ENCODE data around the gene GABRB1.
A peak's percentile ranks its signal among the peaks of the same experiment; 100 is the strongest.
"Not testable (repeated sequence)": the region's sequence is repeated elsewhere in the genome, so short reads cannot be mapped to it uniquely, and the experiment has no call there.

The GABRB1 gene

DNA sequence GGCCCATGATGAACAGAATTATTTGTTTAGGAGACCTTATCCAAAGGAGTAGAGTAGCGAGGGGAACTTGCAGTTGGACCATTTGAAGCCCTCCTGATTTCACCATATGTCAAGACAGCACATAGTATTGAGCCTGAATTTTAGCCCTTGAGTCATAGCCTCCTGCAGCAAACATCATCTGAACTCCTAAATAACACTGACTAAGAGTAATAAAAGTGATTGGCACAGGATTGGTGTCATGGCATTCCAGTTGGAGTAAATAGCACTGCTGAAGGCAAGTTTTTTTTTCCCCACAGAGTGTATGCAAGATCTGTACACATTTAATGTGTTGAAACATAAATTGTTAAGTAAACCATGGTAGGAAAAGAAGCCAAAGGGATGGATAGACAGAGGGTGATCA, 343.1 kb downstream of the GABRB1 start:
- TF ChIP-seq, protein P1, sequence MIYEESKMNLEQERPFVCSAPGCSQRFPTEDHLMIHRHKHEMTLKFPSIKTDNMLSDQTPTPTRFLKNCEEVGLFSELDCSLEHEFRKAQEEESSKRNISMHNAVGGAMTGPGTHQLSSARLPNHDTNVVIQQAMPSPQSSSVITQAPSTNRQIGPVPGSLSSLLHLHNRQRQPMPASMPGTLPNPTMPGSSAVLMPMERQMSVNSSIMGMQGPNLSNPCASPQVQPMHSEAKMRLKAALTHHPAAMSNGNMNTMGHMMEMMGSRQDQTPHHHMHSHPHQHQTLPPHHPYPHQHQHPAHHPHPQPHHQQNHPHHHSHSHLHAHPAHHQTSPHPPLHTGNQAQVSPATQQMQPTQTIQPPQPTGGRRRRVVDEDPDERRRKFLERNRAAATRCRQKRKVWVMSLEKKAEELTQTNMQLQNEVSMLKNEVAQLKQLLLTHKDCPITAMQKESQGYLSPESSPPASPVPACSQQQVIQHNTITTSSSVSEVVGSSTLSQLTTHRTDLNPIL (CRISPR knock-in tag; IDR thresholded peaks at IDR 0.05; ENCODE audit: low read depth) = no peak
- no peak for ATAC-seq

DNA sequence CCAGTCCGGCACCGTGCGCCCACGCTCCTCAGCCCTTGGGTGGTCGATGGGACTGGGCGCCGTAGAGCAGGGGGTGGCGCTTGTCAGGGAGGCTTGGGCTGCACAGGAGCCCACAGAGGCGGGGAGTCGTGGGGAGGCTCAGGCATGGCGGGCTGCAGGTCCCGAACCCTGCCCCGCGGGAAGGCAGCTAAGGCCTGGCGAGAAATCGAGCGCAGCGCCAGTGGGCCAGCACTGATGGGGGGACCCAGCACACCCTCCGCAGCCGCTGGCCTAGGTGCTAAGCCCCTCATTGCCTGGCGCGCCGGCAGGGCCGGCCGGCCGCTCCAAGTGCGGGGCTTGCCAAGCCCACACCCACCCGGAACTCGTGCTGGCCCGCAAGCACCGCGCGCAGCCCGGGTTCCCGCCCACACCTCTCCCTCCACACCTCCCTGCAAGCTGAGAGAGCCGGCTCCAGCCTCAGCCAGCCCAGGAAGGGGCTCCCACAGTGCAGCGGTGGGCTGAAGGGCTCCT, 346.7 kb downstream of the GABRB1 start:
- ATAC-seq = not testable (repeated sequence)

DNA sequence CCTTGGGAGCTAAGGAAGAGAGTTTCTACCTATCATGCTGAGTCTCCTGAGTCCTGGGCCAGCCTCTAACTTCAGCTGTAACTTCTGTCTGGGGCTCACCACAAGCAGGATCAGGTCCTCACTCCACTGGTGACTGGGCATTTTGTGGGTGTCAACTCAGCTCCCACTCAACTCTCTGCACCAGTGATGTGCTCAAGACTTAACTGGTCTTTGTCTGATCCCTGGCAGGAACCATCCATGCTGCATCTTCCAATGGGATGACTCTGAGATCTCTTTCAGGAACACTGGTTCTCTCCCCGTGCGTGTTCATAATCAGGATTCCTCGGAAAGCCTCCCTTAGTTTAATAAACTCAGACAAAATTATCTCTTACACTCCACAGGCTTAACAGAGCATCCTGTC, 349.8 kb downstream of the GABRB1 start:
- ATAC-seq = no peak
- TF ChIP-seq RARB (CRISPR knock-in tag; IDR thresholded peaks at IDR 0.05) (no peak), SNAI2 (CRISPR knock-in tag; IDR thresholded peaks at IDR 0.05) (no peak), ZNF565 (CRISPR knock-in tag; conservative IDR thresholded peaks at IDR 0.05; ENCODE audit: low read depth) (no peak), BACH2 (CRISPR knock-in tag; IDR thresholded peaks at IDR 0.05; ENCODE audit: borderline replicate concordance) (no peak), CSDC2 (CRISPR knock-in tag; IDR thresholded peaks at IDR 0.05) (no peak), TOX (CRISPR knock-in tag; IDR thresholded peaks at IDR 0.05; ENCODE audit: borderline replicate concordance) (no peak), OSR1 (CRISPR knock-in tag; IDR thresholded peaks at IDR 0.05) (no peak), GLIS3 (CRISPR knock-in tag; IDR thresholded peaks at IDR 0.05) (no peak)
- TF ChIP-seq, protein P1 (CRISPR knock-in tag; IDR thresholded peaks at IDR 0.05; ENCODE audit: low read depth) = no peak
- TF ChIP-seq, protein P2, sequence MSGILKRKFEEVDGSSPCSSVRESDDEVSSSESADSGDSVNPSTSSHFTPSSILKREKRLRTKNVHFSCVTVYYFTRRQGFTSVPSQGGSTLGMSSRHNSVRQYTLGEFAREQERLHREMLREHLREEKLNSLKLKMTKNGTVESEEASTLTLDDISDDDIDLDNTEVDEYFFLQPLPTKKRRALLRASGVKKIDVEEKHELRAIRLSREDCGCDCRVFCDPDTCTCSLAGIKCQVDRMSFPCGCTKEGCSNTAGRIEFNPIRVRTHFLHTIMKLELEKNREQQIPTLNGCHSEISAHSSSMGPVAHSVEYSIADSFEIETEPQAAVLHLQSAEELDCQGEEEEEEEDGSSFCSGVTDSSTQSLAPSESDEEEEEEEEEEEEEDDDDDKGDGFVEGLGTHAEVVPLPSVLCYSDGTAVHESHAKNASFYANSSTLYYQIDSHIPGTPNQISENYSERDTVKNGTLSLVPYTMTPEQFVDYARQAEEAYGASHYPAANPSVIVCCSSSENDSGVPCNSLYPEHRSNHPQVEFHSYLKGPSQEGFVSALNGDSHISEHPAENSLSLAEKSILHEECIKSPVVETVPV (CRISPR knock-in tag; IDR thresholded peaks at IDR 0.05) = no peak

DNA sequence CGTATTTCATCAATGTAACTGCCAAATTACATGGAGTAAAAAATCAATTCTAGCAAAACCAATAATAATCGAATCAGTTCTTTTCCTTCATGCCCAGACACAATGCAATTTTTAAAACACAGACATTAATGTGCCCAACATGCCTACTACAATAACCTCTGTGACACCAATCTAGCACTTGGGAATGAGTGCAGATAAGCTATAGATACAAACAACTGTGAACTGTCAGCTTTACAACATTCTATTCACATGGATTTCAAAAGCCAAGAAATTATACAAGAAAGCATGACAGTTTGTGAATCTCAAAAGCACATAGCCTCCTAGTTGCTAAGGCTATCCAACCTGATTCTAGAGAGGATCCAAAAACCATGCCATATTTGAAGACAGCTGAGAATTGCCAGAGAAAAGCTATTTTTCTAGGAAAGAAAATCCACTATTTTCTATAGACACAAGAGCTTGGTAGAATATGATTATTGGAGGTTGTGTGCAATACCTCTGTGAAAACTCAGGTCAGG, 351.5 kb downstream of the GABRB1 start:
- TF ChIP-seq ZFP3 (CRISPR knock-in tag; IDR thresholded peaks at IDR 0.05) (no peak), PPARA (CRISPR knock-in tag; IDR thresholded peaks at IDR 0.05; ENCODE audit: borderline replicate concordance) (no peak)

DNA sequence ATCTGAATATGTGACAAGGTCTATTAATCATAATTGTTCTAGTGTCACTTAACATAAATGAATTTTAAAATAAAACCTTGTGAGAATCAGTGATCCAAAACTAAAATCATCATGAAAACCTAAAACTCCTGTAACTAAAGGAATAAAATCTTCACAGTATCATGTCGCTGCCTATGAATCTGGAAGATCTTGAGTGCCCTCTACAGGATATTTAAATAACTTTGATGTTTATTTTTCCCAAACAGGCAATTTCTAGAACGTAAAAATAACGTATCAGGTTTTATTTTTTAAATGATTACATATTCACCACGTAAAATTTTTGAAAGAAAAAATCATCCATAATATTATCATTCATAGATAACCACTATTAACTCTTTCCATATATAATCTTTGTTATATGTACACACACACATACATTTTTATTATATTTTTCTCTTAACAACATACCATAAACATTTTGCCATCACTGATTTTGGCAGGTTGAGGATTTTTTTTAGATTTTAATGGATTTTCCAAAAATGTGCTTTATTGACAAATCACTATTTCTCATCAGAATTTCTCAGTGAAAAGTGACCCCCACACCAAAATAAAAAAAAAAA, 352.6 kb downstream of the GABRB1 start:
- ATAC-seq = peak; percentile 53; the same call in 2 of the 3 replicates
- no peak for TF ChIP-seq ZNF565 (CRISPR knock-in tag; conservative IDR thresholded peaks at IDR 0.05; ENCODE audit: low read depth)
- TF ChIP-seq, protein P2 (CRISPR knock-in tag; IDR thresholded peaks at IDR 0.05) = no peak
- TF ChIP-seq ZNF70 (CRISPR knock-in tag; IDR thresholded peaks at IDR 0.05) = no peak
- TF ChIP-seq TCF4 (CRISPR knock-in tag; IDR thresholded peaks at IDR 0.05; ENCODE audit: borderline replicate concordance) = no peak
- TF ChIP-seq CSDC2 (CRISPR knock-in tag; IDR thresholded peaks at IDR 0.05) = no peak
- TF ChIP-seq OSR1 (CRISPR knock-in tag; IDR thresholded peaks at IDR 0.05) = no peak
- no peak for TF ChIP-seq RARB (CRISPR knock-in tag; IDR thresholded peaks at IDR 0.05)
- TF ChIP-seq, protein P3, sequence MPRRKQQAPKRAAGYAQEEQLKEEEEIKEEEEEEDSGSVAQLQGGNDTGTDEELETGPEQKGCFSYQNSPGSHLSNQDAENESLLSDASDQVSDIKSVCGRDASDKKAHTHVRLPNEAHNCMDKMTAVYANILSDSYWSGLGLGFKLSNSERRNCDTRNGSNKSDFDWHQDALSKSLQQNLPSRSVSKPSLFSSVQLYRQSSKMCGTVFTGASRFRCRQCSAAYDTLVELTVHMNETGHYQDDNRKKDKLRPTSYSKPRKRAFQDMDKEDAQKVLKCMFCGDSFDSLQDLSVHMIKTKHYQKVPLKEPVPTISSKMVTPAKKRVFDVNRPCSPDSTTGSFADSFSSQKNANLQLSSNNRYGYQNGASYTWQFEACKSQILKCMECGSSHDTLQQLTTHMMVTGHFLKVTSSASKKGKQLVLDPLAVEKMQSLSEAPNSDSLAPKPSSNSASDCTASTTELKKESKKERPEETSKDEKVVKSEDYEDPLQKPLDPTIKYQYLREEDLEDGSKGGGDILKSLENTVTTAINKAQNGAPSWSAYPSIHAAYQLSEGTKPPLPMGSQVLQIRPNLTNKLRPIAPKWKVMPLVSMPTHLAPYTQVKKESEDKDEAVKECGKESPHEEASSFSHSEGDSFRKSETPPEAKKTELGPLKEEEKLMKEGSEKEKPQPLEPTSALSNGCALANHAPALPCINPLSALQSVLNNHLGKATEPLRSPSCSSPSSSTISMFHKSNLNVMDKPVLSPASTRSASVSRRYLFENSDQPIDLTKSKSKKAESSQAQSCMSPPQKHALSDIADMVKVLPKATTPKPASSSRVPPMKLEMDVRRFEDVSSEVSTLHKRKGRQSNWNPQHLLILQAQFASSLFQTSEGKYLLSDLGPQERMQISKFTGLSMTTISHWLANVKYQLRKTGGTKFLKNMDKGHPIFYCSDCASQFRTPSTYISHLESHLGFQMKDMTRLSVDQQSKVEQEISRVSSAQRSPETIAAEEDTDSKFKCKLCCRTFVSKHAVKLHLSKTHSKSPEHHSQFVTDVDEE (CRISPR knock-in tag; IDR thresholded peaks at IDR 0.05) = no peak
- TF ChIP-seq, protein P4, sequence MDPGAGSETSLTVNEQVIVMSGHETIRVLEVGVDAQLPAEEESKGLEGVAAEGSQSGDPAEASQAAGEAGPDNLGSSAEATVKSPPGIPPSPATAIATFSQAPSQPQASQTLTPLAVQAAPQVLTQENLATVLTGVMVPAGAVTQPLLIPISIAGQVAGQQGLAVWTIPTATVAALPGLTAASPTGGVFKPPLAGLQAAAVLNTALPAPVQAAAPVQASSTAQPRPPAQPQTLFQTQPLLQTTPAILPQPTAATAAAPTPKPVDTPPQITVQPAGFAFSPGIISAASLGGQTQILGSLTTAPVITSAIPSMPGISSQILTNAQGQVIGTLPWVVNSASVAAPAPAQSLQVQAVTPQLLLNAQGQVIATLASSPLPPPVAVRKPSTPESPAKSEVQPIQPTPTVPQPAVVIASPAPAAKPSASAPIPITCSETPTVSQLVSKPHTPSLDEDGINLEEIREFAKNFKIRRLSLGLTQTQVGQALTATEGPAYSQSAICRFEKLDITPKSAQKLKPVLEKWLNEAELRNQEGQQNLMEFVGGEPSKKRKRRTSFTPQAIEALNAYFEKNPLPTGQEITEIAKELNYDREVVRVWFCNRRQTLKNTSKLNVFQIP (CRISPR knock-in tag; IDR thresholded peaks at IDR 0.05; ENCODE audit: borderline replicate concordance, low read depth) = no peak
- no peak for TF ChIP-seq ZC3H10 (CRISPR knock-in tag; IDR thresholded peaks at IDR 0.05)
- no peak for TF ChIP-seq ARNTL (CRISPR knock-in tag; IDR thresholded peaks at IDR 0.05; ENCODE audit: borderline replicate concordance, low read depth)
- TF ChIP-seq PPARA (CRISPR knock-in tag; IDR thresholded peaks at IDR 0.05; ENCODE audit: borderline replicate concordance) = no peak
- TF ChIP-seq BACH2 (CRISPR knock-in tag; IDR thresholded peaks at IDR 0.05; ENCODE audit: borderline replicate concordance) = no peak
- no peak for TF ChIP-seq ZNF8 (CRISPR knock-in tag; IDR thresholded peaks at IDR 0.05)
- no peak for TF ChIP-seq ISL1 (CRISPR knock-in tag; IDR thresholded peaks at IDR 0.05)
- no peak for TF ChIP-seq ZFP3 (CRISPR knock-in tag; IDR thresholded peaks at IDR 0.05)
- TF ChIP-seq, protein P5, sequence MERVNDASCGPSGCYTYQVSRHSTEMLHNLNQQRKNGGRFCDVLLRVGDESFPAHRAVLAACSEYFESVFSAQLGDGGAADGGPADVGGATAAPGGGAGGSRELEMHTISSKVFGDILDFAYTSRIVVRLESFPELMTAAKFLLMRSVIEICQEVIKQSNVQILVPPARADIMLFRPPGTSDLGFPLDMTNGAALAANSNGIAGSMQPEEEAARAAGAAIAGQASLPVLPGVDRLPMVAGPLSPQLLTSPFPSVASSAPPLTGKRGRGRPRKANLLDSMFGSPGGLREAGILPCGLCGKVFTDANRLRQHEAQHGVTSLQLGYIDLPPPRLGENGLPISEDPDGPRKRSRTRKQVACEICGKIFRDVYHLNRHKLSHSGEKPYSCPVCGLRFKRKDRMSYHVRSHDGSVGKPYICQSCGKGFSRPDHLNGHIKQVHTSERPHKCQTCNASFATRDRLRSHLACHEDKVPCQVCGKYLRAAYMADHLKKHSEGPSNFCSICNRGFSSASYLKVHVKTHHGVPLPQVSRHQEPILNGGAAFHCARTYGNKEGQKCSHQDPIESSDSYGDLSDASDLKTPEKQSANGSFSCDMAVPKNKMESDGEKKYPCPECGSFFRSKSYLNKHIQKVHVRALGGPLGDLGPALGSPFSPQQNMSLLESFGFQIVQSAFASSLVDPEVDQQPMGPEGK (CRISPR knock-in tag; IDR thresholded peaks at IDR 0.05; ENCODE audit: borderline replicate concordance) = no peak
- no peak for TF ChIP-seq ZFP30 (CRISPR knock-in tag; IDR thresholded peaks at IDR 0.05)

More for the DNA sequence above, 351.5 kb downstream of the GABRB1 start:
- ATAC-seq = no peak

Measured in SK-N-SH treated with all-trans-retinoic acid at 6 μM for 48 hours (cell line).